ENCODE results near the gene VTI1A. TPM values are rescaled to one million over a fixed set of nuclear protein-coding genes. Genes with fewer than 3 reads are reported as not detected.

Gene VTI1A
- total RNA-seq, 1 donor from 2014 or later = 32.6 TPM

- TF ChIP-seq CTCF (conservative IDR thresholded peaks at IDR 0.05) = no peak
- Mint-ChIP-seq H3K4me1 (ENCODE audit: unreplicated experiment) (peaks cover 60% of the 10 kb centered on the region), H3K9me3 (no peaks in the 10 kb centered on the region), H3K27me3 (peaks cover 5% of the 10 kb centered on the region), H3K27ac (peak overlapping the region; percentile 23), H3K4me3 (no peak overlapping the region), H3K36me3 (peaks cover 10% of the 10 kb centered on the region)
- no peak for DNase-seq (ENCODE audit: extremely low spot score, unreplicated experiment)
These were observed 369.9 kb downstream of the VTI1A start for GRCh38 chr10:112816891-112817290.

GRCh38 chr10:112817981-112818777 lies 371.2 kb downstream of the VTI1A start:
- peak overlapping the region; percentile 38 for H3K4me3 Mint-ChIP-seq
- H3K27ac Mint-ChIP-seq = no peak overlapping the region
- no peaks in the 10 kb centered on the region for H3K9me3 Mint-ChIP-seq
- H3K36me3 Mint-ChIP-seq = peaks cover 18% of the 10 kb centered on the region
- TF ChIP-seq CTCF (conservative IDR thresholded peaks at IDR 0.05) = no peak
- H3K27me3 Mint-ChIP-seq = peaks cover 10% of the 10 kb centered on the region
- peaks cover 55% of the 10 kb centered on the region for H3K4me1 Mint-ChIP-seq (ENCODE audit: unreplicated experiment)
- DNase-seq (ENCODE audit: extremely low spot score, unreplicated experiment) = no peak

DNA sequence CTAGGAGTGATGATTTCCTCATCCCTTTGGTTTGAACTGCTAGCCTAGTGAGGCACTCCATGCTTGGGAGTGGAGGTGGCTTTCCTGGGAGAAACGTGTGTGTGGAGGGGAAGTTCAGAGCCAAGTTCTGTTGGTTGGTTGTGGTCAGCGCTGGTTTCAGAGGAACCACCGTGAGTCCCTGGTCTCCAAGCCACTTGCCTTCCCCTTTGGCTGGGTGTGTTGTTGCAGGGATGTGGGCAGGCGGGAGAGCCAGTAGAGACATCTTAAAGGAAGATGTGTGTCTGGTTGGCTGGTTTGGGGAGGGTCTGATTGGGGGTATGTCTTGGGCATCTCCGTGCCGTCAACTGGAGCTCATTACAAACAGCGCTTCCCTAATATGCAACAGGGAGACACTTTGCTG lies 372.2 kb downstream of the VTI1A start:
- Mint-ChIP-seq H3K27ac (no peak overlapping the region), H3K36me3 (peaks cover 18% of the 10 kb centered on the region), H3K27me3 (peaks cover 10% of the 10 kb centered on the region), H3K4me1 (ENCODE audit: unreplicated experiment) (peaks cover 48% of the 10 kb centered on the region), H3K9me3 (no peaks in the 10 kb centered on the region), H3K4me3 (no peak overlapping the region)
- TF ChIP-seq CTCF (conservative IDR thresholded peaks at IDR 0.05) = no peak
- no peak for DNase-seq (ENCODE audit: extremely low spot score, unreplicated experiment)

DNA sequence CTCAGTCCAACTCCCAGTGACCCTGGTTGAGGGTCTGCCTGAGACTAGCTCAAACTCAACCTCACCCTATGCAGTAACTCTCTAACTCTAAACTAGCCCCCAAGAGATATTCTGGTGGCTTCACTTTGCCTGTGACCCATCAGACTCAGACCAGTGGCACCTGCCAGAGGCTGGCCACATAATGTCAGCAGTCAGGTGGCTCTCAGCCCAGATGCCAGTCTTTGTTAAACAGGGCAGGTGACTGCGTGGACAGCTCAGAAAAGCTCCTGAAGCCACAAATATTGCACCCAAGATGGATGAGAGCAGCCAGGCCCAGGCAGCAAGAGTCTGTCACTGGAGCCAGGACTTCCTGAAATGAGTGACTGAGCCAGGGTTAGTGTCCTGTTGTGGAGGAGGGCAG lies 373.3 kb downstream of the VTI1A start:
- TF ChIP-seq CTCF (conservative IDR thresholded peaks at IDR 0.05) = no peak
- Mint-ChIP-seq H3K4me3 (no peak overlapping the region), H3K27me3 (peaks cover 10% of the 10 kb centered on the region), H3K9me3 (no peaks in the 10 kb centered on the region), H3K4me1 (ENCODE audit: unreplicated experiment) (peaks cover 41% of the 10 kb centered on the region), H3K27ac (no peak overlapping the region), H3K36me3 (peaks cover 15% of the 10 kb centered on the region)
- no peak for DNase-seq (ENCODE audit: extremely low spot score, unreplicated experiment)

GRCh38 chr10:112821038-112821437 lies 374.0 kb downstream of the VTI1A start:
- Mint-ChIP-seq H3K27me3 (peaks cover 10% of the 10 kb centered on the region), H3K9me3 (no peaks in the 10 kb centered on the region), H3K27ac (no peak overlapping the region), H3K4me1 (ENCODE audit: unreplicated experiment) (peaks cover 33% of the 10 kb centered on the region), H3K36me3 (peaks cover 8% of the 10 kb centered on the region), H3K4me3 (no peak overlapping the region)
- DNase-seq (ENCODE audit: extremely low spot score, unreplicated experiment) = no peak
- no peak for TF ChIP-seq CTCF (conservative IDR thresholded peaks at IDR 0.05)
